ENCODE measurements around the gene USP2. TPM values are rescaled to one million over a fixed set of nuclear protein-coding genes. Genes with fewer than 3 reads are reported as not detected.
A peak's percentile ranks its signal among the peaks of the same experiment; 100 is the strongest.

USP2 gene
- total RNA-seq, 1 experiment from 2014 or later, result 3.1 TPM

- Histone ChIP-seq H3K27ac (ENCODE audit: low read length) (peak overlapping the region; percentile 40; the same call in 1 of the 2 replicates), H3K36me3 (ENCODE audit: control insufficient read depth, insufficient read depth, low read length) (no peaks in the 10 kb centered on the region), H3K9me3 (ENCODE audit: control insufficient read depth, insufficient read depth, low read depth, low read length) (no peaks in the 10 kb centered on the region), H3K4me1 (ENCODE audit: control insufficient read depth, insufficient read depth, low read length) (peaks cover 42% of the 10 kb centered on the region), H3K4me3 (ENCODE audit: low read depth in 2 of 2, low read length in 2 of 2) (peak overlapping the region; percentile 47 to 62), H3K27me3 (ENCODE audit: control insufficient read depth, insufficient read depth, low read length) (no peaks in the 10 kb centered on the region)
- CTCF ChIA-PET, result interaction anchor here (0.6 kb wide), 1 partner anchor 424 kb away, joined by 5 read pairs; no protein-coding TSS in a partner anchor
- POLR2A ChIA-PET, result no interaction called here
- peak; percentile 42 for ATAC-seq
- intact Hi-C loops (cut with micrococcal nuclease; ENCODE audit: unreplicated experiment) (no loop called here), in situ Hi-C loops (cut with HindIII; ENCODE audit: low pct_unique_long_range_greater_than_20kb, low sequenced_read_pairs) (no loop called here)
- no TSS peak for BruUV-seq (replicated peaks)
- no peak for TF ChIP-seq REST (IDR thresholded peaks at IDR 0.05; ENCODE audit: insufficient read depth in 1 of 2, low read depth in 2 of 2, low read length in 1 of 2)
- TF ChIP-seq SIN3A (IDR thresholded peaks at IDR 0.05; ENCODE audit: borderline replicate concordance, insufficient read depth, low read depth, low read length), result no peak
- TF ChIP-seq TCF7L2 (IDR thresholded peaks at IDR 0.05; ENCODE audit: low read depth, low read length), result no peak
- no peak for TF ChIP-seq POLR2AphosphoS5 (IDR thresholded peaks at IDR 0.05; ENCODE audit: low read depth, low read length)
- TF ChIP-seq, protein P1, sequence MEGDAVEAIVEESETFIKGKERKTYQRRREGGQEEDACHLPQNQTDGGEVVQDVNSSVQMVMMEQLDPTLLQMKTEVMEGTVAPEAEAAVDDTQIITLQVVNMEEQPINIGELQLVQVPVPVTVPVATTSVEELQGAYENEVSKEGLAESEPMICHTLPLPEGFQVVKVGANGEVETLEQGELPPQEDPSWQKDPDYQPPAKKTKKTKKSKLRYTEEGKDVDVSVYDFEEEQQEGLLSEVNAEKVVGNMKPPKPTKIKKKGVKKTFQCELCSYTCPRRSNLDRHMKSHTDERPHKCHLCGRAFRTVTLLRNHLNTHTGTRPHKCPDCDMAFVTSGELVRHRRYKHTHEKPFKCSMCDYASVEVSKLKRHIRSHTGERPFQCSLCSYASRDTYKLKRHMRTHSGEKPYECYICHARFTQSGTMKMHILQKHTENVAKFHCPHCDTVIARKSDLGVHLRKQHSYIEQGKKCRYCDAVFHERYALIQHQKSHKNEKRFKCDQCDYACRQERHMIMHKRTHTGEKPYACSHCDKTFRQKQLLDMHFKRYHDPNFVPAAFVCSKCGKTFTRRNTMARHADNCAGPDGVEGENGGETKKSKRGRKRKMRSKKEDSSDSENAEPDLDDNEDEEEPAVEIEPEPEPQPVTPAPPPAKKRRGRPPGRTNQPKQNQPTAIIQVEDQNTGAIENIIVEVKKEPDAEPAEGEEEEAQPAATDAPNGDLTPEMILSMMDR (IDR thresholded peaks at IDR 0.05), result no peak
- no peak for DNase-seq (ENCODE audit: low read depth, low spot score)
Observed at GRCh38 chr11:119315131-119316015, 66.1 kb downstream of the USP2 start.

- Histone ChIP-seq H3K4me3 (ENCODE audit: low read depth in 2 of 2, low read length in 2 of 2) (no peak overlapping the region), H3K4me1 (ENCODE audit: control insufficient read depth, insufficient read depth, low read length) (peaks cover 38% of the 10 kb centered on the region), H3K27me3 (ENCODE audit: control insufficient read depth, insufficient read depth, low read length) (no peaks in the 10 kb centered on the region), H3K9me3 (ENCODE audit: control insufficient read depth, insufficient read depth, low read depth, low read length) (no peaks in the 10 kb centered on the region), H3K27ac (ENCODE audit: low read length) (no peak overlapping the region), H3K36me3 (ENCODE audit: control insufficient read depth, insufficient read depth, low read length) (no peaks in the 10 kb centered on the region)
- no TSS peak for BruUV-seq (replicated peaks)
- intact Hi-C loops (cut with micrococcal nuclease; ENCODE audit: unreplicated experiment) (no loop called here), in situ Hi-C loops (cut with HindIII; ENCODE audit: low pct_unique_long_range_greater_than_20kb, low sequenced_read_pairs) (no loop called here)
- ChIA-PET CTCF (no interaction called here), POLR2A (no interaction called here)
- ATAC-seq, result no peak
- no peak for DNase-seq (ENCODE audit: low read depth, low spot score)
- TF ChIP-seq, protein P1 (IDR thresholded peaks at IDR 0.05), result no peak
- TF ChIP-seq REST (IDR thresholded peaks at IDR 0.05; ENCODE audit: insufficient read depth in 1 of 2, low read depth in 2 of 2, low read length in 1 of 2) (no peak), TCF7L2 (IDR thresholded peaks at IDR 0.05; ENCODE audit: low read depth, low read length) (no peak), POLR2AphosphoS5 (IDR thresholded peaks at IDR 0.05; ENCODE audit: low read depth, low read length) (no peak), SIN3A (IDR thresholded peaks at IDR 0.05; ENCODE audit: borderline replicate concordance, insufficient read depth, low read depth, low read length) (no peak)
Observed at GRCh38 chr11:119314726-119315125, 66.8 kb downstream of the USP2 start.

All from Panc1 (cell line).